Suppressor macrophage (primary cell): ENCODE data around the gene CCNG2.
A peak's percentile ranks its signal among the peaks of the same experiment; 100 is the strongest.

Source experiments
- DNase-seq, 4 experiments: peaks; one replicate each; pipeline ENCODE4 v3.0.0-alpha.2; 2020 to 2022
- total RNA-seq, 17 experiments: gene quantifications; one replicate each; lab custom pipeline; 2026; ENCODE audit warnings: mixed read lengths in 6 of 17, inconsistent platforms in 3 of 17; lab: John Stamatoyannopoulos, UW

Gene CCNG2, protein sequence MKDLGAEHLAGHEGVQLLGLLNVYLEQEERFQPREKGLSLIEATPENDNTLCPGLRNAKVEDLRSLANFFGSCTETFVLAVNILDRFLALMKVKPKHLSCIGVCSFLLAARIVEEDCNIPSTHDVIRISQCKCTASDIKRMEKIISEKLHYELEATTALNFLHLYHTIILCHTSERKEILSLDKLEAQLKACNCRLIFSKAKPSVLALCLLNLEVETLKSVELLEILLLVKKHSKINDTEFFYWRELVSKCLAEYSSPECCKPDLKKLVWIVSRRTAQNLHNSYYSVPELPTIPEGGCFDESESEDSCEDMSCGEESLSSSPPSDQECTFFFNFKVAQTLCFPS
- 8.8 to 35.6 (median 16.3) reads per million in 17 experiments for total RNA-seq

DNA sequence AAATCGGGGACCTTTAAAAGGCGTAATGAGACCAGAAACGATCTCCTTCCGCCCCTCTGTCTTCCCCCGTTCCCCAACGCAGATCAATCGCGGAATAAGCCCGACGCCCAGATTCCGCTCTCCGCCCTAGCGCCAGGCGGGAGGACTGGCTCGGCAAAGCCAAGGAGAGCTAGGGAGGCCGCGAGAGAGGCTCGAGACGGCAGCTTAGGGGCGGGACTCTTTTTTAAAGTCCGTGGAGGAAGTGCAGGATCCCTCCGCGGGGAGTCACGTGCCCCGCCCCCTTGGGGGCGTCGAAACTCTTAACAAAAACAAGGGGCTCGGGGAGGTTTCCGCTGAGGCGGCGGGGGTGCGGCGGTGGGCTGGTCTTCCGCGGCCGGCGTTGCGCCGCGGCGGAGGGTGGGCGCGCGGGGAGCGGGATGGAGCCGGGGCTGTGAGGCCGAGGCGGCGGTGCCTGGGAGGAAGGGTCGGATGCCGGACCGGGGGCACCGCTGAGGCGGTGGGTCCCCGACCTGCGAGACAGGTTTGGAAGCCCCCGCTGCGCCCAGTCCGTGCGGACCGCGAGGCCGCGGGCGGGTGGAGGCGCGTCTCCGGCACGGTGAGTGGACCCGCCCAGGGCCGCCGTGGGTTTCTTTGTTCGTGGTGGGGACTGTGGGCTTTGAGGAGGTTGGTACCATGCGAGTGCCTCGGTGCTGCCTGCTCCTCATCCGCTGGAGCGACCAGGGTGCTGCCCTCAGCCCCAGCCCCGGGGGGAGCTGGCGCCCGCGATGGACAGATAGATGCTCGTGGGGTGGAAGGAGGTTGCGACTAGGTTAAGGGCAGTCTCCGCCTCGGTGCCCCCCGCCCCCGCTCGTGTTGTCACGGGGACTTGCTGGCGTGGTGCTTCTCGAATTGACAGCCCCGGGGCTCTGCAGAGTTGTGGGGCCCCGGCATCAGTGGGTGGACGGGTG lies at the start of gene CCNG2:
Gene CCNG2, plus strand, starts transcription at position 296 of the 947 bp plus-strand sequence. CDS start 1,326 bp downstream, outside the sequence.
- DNase-seq, result peak; percentile 87 to 95 (median 92)

DNA sequence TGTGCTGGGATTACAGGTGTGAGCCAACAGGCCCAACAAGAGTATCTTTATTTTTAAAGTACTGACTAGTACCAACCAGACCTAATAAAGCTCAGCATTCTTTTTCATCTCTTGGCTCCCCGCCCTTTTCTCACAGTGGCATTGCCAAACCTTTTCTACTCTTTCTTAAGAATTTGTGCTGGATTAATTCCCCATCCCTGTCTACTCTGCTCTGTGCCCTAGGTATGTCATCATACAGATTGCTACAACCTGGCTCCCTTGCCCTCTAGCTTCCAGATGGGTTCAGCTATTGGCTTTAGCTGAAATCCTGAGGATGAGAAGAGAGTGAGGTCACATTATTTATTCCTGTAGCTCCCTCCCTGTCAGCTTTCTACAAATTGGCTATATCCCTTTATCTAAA lies 46.3 kb upstream of the CCNG2 start:
- no peak for DNase-seq

DNA sequence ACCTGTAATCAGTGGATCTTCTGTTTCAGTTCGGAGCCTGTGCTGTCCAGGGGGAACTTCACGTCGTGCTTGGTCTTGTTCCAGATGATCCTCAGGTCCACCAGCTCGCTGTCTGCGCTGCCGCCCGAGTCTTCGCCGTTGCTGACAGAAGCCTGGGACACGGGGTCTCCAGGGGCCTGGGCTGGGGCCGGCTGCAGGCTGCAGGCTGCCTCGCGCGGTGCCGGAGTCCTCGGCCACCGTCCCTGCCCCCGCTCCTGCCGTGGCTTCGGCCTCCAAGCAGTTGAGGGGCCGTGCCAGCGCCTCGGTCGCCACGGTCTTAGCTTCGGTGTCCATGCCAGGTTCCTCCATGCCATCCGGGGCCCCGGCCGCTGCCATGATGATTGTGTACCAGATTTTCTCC lies 43.9 kb upstream of the CCNG2 start:
- no peak for DNase-seq

DNA sequence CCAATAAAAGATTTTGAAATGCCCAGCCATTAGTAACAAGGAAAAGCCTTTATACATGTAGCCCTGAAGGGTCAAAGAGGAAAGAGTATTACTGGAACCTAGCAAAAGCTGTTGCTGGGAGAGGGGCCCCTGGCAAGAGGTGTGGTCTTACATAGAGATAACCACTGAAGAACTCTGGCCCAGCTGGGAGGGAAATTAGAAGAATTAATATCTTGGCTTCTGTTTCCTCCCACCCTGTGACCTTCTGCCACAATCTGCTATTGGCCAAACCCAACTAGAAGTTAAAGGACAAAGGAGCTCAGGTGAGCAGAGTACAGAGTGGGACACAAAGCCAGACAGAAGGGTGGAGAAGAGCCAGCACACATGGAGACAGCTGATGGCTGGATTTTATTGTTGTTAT lies 39.3 kb upstream of the CCNG2 start:
- no peak for DNase-seq

DNA sequence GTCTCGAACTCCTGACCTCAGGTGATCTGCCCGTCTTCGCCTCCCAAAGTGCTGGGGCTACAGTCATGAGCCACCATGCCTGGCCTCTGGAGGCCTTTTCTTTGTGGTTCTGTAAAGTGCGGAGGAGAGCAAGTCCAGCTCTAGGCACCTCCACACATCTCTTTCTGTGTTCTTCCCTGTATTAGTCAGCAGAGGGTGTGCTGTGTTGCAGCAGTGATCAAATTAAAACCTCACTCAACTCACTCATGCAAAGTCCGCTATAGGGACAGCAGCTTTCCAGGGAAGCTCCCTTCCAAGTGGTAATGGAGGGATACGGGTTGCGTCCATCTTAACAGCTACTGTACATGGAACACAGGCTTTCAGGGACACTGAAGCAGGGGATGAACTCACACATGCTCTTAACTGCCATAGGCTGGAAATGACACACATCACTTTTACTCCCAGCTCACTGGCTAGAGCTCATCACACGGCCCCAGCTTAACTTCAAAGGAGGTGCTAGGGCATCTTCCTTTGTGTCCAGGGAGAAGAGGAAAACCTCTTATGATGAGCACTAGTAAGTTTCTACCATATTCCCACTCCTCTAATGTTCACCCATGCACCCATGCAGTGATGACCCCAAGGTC lies 36.0 kb upstream of the CCNG2 start:
- peak in 1 of 4 experiments; percentile 11 for DNase-seq

DNA sequence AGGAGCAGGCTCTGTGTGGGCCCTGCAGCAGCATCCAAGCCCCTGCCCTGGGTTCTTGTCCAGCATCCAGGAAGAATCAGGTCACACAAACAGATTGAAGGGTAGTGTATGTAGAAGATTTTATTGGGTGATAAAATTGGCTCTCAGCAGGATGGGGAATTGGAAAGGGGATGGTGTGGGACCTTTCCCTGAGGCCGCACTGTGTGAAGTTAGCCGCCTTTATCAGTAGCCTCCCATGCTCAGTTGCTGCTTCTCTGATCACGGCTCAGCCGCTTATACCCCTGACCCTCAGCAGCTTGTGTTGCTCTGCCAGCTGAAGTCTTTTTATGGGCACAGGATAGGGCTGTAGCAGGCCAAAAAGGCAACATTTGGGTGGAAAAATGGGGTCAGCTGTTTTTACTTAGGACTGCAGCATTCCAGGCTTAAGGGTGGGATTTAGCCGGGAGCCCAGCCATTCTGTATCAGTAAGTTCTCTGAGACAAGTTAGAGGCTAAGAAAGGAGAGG lies 35.2 kb upstream of the CCNG2 start:
- DNase-seq, result no peak

DNA sequence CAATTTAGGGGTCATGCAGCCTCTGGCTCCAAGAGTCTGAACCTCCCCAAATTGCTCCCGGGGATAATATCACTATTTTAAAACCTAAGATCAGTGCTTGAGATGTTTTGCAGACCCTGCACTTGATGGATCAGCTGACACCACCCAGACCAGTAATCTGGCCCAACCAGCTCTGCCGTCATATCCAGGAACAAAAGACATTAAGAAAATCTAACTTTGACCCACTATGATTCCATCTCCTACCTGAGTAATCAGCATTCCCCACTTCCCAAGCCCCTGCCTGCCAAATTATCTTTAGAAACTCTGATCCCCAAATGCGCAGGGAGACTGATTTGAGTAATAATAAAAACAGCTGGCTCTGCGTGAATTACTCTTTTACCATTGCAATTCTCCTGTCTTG lies 34.4 kb upstream of the CCNG2 start:
- no peak for DNase-seq

DNA sequence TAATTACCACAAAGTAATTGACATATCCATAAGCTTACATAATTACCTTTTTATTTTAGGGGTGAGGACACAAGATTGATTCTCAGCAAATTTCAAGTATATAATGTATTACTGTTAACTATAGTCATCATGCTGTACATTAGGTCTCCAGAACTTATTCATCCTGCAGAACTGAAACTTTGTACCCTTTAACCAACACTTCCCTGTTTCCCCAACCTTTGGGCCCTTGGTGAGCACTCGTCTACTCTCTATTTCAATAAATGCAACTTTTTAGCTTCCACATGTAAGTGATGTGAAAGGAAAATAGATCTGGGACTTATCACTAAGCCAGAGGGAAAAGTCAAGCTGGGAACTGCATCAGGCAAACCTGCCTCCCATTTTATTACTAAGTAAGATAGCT lies 33.6 kb upstream of the CCNG2 start:
- peak in 3 of 4 experiments; percentile 31 to 54 (median 36) for DNase-seq

DNA sequence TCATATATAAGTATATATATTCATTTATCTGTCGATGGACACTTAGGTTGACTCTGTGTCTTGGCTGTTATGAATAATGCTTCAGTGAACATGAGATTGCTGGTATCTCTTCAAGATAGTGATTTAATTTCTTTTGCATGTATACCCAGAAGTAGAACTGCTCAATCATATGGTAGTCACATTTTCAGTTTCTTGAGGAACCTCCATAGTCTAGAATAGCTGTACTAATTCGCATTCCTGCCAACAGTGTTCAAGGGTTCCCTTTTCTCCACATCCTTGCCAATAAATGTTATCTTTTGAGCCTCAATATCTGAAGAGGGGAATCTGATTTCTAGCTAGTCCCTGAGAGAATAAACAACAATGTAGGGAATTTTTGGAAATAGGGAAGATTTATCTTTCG lies 32.4 kb upstream of the CCNG2 start:
- peak in 2 of 4 experiments; percentile 33 to 58 for DNase-seq

DNA sequence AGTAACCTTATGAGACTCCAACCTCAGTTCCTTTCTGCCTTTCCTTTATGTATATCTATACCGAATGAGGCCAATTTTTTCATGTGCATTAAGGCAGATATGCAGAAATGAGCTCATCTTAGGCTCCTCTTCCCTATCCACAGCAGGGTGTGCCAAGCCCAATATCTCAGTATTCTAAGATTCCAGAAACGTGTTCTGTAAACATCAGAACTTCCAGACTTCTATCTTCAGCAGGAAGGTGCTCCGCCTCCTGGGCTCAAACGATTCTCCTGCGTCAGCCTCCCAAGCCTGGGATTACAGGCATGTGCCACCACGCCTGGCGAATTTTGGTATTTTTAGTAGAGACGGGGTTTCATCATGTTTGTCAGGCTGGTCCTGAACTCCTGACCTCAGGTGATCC lies 31.0 kb upstream of the CCNG2 start:
- DNase-seq, result peak in 2 of 4 experiments; percentile 24 to 26

DNA sequence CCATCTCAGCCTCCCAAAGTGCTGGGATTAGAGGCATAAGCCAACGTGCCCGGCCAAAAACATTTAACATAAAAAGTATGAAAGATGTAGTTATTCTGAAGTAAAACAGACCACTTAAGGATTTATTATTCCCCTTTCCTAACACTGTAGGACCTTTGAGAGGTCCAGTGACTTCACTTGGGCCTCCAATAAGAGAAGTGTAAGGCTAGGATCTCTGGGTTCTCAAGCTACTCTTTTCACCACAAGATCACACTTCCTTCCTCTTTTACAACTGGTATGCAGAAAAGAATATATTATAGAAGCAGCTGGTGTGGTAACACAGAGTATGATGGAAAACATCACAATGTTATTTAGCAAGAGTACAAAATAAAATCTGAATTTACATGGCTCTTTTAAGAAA lies 30.2 kb upstream of the CCNG2 start:
- peak; percentile 74 to 95 (median 84) for DNase-seq

DNA sequence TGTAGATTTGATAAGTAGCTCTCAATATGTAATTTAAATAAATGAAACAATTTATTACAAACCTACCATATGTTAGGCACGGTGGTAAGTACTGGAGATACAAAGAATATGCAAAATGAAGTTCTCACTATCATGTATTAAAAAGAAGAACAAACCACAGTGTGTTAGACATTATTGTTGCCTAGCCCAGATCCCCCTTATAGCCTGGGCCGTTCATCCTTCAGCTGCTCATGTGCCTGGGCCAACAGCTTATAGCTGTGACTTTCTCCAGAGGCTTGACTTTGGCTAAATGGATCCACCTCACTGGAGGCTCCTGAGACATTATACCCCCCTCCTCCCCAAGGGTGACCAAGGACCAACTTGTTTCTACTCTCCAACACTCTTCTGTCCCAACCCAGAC lies 29.8 kb upstream of the CCNG2 start:
- peak in 3 of 4 experiments; percentile 39 to 51 (median 47) for DNase-seq

DNA sequence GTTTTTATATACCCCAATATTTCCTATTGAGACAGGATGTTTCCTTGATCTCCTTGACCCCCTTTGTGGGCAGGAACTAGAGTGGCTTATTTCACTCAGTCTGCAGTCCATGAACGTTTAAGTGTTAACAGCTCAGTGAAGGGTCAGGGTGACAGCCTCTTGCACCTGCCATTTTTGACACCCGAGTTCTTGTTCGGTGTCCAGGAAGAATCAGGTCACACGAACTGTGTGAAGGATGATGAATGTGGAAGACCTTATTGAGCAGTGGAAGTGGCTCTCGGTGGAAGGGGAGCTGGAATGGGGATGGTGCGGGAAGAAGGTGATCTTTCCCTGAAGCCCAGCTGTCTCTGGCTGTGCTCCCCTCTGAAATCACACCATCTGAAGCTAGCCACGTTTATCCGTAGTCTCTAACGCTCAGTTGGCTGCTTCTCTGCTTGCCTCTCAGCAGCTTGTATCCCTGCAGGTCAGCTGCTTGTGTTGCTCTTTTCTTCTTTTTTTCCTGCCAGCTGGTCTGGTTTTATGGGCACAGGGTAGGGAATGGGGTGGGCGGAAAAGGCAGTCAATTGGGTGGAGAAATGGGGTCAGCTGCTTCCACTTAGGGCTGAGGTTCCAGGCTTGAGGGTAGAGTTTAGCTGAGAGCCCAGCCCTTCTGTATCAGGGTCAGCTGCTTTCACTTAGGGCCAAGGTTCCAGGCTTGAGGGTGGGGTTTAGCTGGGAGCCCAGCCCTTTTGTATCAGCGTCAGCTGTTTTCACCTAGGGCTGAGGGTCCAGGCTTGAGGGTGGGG lies 29.0 kb upstream of the CCNG2 start:
- DNase-seq, result peak in 3 of 4 experiments; percentile 29 to 41 (median 35)

DNA sequence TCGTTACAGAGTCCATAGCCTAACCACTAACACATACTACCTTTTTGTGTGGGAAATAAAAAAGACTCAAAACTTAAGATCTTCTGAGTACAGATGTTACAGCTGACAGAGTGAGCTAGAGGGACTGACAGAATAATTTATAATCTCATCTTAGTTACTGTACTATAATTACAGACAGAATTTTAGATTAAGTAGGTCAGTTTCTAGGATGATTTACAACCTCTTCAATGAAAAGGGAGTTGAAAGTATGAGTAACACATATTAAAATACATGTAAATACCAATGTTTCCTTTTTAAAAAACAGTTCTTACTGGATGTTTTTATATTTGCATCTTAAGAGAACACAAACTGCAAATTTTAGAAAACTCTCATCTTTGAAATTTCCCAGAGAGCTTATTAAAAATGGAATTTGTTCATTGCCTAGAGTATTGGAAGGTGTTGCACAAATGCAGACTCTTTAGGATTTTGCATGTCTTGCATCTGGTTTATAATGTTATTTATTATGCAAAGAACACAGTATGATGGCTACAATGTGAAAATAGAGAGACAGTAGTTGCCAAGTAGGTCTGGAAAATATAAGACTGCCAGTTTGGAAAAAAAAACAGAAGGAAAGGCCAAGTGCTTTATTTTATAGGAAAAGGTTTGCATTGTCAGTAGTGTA lies 24.2 kb upstream of the CCNG2 start:
- DNase-seq, result no peak

DNA sequence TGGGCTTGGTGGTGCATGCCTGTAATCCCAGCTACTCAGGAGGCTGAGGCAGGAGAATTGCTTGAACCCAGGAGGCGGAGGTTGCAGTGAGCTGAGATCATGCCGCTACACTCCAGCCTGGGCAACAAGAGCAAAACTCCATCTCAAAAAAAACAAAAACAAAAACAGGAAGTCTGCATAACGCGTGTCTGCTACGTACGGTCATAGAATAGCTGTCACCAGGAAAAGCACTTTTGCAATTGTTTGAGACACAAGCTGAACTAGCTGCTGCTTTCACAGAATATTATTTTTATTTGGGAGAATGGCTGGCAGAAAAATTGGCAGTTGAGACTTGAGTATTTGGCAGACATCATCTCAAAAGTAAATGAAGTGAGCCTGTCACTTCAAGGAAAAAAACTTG lies 19.6 kb upstream of the CCNG2 start:
- DNase-seq, result peak; percentile 59 to 82 (median 72)

DNA sequence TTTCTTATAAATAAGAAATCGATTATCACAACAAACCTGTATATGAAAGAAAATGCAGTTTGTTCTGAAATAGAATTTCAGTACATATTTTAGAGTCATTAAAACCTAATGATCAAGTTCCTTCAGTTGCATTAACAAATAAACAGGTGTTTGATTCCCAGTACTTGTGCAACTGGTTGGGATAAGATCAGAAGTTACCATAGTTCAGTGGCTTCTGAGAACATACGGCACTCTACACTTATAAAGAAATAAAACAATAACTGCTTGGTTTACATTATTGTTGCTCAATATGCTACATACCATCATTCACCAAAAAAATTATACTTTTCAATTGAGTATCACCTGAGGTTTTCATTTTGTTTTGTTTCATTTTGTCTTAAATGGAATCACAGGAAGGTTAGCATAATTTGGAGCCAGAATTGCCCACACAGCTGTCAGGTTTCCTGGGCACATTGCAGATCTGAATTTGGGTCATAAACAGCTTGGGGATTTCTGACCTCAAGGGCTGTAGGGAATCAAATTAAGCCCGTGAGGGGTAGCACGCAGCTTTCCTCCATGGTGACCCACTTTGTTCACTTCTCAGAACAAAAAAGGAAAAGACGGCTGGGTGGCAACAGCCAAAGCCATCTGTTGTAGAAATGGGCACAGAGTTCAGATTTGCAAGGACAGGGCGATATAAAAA lies 14.9 kb upstream of the CCNG2 start:
- DNase-seq, result no peak

DNA sequence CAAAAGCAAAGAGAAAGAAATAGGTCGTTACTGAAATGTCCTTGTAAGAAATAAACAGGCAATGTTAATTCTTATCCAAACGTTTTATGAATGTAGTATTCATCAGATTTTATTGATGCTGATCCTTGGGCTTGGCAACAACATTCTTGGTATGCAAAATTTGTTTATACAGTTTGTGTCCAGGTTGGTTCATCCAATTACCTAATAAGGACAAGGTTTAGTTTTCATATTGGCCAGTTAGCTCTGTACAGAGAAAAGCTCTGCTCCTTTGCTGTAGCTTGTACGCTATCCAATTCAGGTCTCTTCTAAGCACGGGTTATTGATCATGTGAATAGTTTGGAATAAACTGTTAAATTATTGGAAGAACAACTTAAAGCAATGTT lies 14.4 kb upstream of the CCNG2 start:
- DNase-seq, result no peak

DNA sequence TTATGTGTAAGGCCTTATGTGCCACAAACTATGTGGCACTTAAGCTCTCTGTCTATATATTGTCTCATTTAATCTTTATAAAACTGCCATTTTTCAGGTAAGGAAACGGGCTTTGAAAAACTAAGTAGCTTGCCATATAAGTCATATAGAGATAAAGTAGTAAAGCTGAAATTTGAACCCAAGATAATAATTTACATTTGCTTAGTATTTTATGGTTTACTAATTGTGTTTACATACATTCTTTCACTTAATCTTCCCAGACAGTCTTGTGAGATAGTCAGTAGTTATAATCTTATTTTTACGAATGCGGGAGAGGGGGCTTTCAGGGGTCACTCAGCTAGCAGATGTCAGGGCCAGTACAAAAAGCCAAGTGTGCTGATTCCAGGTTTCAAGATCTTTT lies 13.9 kb upstream of the CCNG2 start:
- DNase-seq, result no peak

DNA sequence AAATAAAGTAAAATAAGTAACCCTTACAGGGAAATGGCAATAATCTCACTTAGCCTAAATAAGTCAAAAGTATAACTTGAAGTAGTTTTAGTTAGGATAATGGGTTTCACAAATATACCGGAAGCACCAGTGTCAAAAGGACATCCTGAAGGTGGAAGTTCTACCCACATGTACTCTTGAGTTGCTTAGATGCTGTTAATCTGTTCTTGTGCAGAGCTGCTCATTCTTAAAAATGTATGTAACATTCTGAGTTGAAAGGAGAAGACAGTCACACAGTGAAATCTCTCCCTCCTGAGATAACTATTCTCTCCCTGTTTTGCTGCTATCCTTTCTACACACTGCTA lies 11.2 kb upstream of the CCNG2 start:
- DNase-seq, result peak in 2 of 4 experiments; percentile 56 to 59

DNA sequence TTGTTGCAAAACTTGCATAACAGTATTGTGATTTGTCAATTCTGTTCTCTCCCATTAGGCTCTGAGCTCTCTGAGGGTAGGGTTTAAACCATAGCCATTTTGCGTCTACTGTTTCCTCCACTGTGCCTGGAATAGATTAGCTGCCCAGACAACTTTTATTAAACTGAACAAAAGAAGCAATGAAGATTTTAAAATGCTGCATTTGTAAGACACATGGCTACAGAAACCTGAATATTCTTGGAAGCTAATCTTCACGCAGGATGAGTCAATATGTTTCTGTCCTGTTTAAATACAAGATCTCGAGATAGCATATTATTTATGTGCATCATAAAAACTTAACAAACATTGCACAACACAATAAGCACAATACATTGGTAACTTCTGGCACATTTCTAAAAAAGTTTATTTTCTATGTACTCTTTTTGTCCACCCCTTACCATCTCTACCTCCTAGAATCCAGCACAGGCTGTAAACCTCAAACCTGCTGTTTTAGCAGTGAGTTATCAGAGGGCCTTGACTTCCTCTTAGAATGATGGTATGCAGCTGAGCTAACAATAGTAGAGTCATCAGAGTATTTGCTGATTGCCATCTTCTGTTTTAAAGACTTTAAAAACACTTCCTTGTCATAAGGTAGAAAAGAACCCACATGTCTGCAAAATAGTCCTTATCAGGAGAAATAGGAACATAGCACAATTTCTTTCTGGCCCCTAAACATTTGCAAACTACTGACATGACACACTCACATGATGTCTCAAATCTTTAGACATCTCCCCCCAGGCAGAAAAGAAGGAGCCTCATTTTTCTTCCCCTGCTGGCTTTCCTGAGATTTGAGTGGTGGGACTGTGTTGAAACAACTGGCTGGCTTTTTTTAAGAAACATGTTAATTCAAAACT lies 10.6 kb upstream of the CCNG2 start:
- DNase-seq, result peak; percentile 31 to 75 (median 49)
